ENCODE results near the gene NACC2.

NACC2 gene

GRCh38 chr9:135993765-135994500 lies 101.2 kb downstream of the NACC2 start:
- no peak for DNase-seq (ENCODE audit: low read depth)

DNA sequence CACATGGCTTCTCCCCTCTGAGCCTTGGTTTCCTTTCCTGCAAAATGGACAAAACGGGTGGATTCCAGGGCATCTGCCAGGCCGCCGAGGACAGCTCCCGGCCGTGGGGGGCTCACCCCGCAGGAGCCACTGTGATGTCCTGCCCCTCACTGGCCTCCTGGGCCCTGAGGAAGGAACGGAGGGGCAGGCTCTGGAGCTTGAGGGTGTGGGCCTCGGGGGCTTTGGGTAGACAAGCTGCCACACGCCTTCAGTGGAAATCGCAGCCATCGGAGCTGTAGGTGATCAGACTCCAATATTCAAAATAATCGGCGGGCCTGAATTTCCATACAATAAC lies 101.7 kb downstream of the NACC2 start:
- no peak for DNase-seq (ENCODE audit: low read depth)

DNA sequence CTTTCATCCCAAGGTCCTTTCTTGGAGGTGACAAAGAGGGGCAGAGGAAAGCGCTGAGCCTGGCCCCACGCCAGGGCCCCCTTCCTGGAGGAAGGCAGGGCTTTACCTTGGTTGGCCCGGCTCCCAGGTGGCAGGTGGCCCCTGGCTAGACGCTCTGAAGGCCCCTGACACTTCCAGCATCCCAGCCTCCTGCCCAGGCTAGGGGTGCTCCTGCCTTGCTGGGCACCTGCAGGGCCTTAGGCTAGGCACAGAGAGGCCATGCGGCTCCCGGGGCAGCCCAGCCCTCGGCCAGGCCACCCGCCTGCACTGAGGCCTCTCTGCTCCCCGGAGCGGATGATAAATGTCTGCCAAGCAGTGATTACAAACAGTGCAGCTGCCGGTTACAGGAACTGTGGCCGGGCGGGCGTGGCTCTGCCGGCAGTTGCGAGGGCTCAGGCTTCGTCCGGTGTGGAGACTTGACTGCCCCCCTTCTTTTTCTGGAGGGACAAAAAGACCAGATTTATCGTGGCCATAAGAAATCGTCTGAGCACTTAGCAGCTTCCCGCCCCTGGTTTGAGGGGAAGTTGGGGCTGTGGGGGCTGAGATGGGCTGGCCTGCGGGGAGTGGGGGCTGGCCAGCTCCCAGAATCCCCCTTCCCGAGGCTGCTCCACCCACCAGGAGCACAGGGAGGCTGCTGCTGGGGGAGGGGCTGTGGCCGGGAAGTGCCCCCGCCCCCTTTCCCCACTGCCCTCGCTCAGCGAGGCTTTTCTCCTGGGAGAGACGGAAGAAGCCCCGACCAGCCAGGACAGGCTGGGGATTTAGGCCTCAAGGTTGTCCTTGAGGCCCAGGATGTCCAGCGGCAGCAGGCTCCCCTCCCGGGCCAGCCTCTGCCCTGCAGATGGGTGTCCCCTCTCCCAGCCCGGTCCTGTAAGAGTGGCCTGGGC lies 102.3 kb downstream of the NACC2 start:
- DNase-seq (ENCODE audit: low read depth): peak; percentile 85

- DNase-seq (ENCODE audit: low read depth): no peak
Measured at GRCh38 chr9:135991771-135992170, 103.3 kb downstream of the NACC2 start.

DNA sequence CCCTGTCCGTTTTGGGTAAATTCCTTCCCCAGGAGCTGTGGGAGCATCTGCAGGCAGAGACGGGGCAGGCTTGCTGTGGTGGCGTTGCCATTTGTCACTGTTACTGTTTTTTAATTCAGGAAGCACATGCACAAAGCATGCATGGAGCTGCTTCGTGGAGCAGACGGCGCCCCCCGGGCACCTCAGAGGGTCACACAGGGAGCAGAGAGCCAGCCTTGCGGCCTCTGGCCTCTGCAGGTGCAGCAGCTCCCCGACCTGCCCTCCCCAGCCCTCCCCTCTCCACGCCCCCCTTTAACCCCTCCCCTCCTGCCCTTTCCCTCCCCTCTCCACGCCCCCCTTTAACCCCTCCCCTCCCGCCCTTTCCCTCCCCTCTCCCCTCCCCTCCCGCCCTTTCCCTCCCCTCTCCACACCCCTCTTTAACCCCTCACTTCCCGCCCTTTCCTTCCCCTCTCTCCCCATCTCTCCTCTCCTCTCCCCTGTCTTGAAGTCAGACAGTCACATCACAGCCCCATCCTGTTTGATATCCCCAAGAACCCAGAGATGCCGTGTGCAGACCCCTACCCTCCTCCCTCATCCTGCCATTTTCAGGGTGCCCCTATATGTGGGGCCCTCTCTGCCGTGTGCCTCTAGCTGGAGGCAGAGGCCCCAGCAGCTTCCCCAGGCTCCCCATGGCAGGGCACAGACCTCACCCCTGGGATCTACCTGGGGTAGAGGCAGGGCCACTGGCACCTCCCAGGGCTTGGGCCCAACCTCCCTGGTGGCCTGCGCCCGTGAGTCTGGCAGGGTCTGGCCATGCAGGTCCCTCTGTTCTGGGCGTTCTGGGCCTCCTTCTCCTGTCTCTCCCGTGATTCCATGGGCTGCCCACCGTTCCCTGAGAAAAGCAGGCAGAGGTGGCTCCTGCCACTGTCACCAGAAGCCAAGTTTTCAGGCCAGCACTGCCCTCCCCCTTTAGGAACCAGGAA lies 104.3 kb downstream of the NACC2 start:
- peak; percentile 66 for DNase-seq (ENCODE audit: low read depth)

DNA sequence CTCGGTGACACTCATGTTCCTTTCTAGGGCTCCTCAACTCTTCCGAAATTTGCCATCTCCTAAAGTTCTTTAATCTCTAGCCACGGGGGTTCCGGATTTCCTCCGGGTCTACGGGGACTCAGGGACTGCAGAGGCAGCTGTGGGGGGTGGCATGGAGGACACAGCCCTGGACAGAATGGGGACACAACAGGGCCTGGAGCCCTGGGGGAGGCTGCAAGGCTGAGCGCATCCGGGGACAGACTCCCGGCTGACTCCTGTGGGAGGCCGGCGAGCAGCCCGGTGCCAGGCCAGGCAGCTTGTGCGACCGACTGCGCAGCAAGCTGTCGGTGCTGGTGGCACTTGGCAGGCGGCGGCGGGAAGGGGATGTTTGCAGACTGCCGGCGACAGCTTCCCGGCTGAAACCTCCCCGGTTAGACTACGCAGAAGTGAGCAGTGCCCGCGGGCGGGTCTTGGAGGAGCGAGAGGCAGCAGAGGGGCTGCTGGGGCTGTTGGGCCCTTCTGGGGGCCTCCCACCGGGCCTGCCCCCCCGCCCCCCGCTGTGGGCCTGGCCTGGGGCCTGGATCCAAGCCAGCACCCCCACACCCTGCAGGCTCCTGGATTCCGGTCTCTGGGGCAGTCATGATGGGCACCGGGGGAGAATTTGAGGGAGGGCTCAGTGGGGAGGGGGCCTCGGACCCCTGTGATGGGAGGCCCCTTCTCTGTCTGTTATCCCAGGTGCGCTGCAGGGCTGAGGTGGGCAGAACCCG lies 105.2 kb downstream of the NACC2 start:
- DNase-seq (ENCODE audit: low read depth): no peak

DNA sequence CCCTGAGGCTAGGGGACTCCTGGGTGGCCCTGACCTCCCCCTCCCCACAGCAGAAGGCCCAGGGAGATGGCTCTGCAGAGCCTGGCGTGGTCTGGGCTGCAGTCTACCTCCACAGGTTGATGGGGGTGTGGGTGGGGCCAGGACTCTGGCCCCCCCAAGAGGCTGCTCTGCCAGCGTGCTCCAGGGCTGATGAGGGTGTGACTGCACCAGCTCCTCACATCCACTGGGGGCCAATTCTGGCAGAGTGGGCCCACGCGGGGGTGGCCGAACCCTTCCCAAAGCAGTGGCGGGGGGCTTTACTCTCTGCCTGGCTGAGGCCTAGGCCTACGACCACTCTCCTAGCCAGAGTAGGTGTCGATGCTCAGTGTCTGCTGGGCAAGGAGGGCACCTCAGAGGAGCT lies 105.9 kb downstream of the NACC2 start:
- DNase-seq (ENCODE audit: low read depth): no peak

DNA sequence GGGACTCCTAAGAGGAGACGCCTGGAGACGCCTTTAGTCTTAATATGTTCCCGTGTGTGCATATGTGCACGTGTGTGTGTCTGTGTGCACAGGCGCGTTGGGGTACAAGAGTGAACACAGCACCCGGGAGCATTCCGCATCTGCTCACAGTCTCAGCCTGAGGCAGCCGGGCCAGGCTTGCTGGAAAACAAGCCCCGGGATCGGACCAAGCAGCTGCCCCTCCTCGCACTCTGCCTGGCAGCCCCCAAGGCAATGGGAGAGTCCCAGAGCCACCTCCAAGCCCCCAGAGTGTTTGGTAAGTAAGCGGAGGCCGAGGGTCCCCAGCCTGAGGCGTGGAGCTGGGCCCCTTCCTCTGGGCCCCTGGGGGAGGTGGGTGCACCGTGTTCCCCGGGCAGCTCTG lies 106.6 kb downstream of the NACC2 start:
- no peak for DNase-seq (ENCODE audit: low read depth)

DNA sequence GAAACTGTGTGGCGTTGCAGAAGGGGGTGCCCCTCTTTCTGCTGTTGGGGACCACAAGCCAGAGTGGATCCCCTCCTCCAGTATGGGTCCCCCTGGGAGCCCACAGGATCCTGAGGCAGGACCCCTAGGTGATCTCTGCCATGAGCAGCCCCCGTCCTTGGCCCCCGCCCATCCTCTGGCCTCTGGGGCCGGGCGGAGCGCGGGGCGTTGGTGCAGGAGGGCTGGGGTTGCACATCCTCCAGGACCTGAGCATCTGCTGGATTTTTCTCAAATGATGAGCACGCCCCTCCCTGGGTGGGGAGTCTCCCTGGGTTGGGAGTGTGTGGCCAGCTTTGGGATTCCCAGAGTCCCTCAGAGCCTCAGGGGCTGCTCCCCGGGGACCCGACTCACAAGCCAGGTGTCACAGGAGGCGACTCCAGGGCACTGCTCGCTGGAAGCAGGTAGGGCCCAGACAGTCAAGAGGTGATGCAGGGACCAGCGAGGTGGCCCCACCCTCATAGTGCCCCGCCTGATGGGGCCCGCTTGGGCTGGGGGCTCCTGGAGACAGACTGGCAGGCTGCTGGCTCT lies 107.2 kb downstream of the NACC2 start:
- DNase-seq (ENCODE audit: low read depth): no peak

DNA sequence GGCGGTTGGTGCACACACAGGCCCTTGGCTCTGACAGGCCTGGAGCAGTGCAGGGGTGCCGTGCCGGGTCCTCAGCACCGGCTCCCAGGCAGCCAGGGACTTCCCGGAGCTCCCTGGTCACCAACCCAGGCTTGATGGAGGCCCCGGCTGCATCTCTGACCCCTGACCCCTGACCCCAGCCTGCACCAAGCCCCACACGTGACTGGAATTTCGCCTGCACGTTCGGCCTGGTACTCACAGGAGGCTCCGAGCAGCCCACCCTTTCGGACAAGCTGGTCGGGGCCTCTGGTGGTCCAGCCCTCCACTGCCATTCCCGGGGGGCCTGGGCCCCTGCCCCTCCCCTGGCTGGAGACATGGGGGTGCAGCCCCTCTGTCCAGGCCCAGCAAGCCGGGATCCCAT lies 108.5 kb downstream of the NACC2 start:
- DNase-seq (ENCODE audit: low read depth): no peak

- no peak for DNase-seq (ENCODE audit: low read depth)
Measured at GRCh38 chr9:135985889-135986288, 109.2 kb downstream of the NACC2 start.

DNA sequence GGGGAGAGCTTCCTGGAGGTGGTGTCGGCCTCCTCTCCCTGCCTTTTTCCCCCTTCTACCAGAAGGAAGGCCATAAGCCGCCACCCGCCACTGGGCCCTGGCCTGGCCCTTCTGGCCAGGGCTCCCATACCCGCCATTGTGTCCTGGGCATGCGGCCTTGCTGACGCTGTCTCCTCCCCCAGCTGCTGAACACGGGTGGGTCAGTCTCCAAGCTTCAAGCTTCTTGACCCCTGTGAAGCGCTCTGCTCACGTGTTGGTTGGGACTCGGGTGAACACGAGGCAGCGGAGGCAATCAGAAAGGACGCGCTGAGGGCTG lies 109.7 kb downstream of the NACC2 start:
- no peak for DNase-seq (ENCODE audit: low read depth)

- no peak for DNase-seq (ENCODE audit: low read depth)
Measured at GRCh38 chr9:135984072-135984710, 110.9 kb downstream of the NACC2 start.

DNA sequence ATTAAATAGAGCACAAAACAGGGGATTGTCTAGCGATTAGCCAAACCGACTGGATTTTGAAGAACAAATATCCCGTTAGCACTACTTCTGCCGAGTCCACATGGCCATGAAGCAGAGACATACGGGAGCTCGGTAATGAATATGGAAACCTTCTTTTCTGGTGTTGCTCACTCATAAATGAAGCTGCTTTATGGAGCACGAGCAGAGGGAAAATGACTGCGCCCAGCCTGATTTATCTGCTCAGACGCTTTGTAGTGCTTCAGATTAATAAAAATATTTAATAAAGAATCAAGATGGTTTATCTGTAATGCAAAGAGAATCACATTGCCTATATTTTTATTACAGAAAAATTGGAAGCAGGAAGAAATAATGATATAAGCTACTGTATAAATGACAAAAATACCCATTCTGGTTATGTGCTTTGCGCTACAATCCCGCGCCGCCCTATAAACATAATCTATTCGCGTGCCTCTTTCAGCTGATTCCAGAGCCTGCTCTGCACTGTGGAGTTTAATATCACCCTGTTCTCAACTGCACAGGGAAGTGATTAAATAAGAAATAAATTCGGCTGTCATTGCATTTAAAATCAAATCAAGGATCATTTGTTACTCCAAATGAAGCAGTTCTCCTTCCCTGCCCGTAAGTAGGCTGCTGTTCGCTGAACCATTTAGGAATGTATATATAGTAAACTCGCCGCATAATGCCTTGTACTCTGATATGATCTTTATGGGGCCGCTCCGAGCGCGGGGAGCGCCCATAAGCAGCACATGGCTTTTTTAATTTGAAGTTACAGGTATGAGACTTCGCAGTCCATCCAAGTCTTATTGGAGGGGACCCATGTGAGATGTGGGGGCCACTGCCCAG lies 111.6 kb downstream of the NACC2 start:
- no peak for DNase-seq (ENCODE audit: low read depth)

DNA sequence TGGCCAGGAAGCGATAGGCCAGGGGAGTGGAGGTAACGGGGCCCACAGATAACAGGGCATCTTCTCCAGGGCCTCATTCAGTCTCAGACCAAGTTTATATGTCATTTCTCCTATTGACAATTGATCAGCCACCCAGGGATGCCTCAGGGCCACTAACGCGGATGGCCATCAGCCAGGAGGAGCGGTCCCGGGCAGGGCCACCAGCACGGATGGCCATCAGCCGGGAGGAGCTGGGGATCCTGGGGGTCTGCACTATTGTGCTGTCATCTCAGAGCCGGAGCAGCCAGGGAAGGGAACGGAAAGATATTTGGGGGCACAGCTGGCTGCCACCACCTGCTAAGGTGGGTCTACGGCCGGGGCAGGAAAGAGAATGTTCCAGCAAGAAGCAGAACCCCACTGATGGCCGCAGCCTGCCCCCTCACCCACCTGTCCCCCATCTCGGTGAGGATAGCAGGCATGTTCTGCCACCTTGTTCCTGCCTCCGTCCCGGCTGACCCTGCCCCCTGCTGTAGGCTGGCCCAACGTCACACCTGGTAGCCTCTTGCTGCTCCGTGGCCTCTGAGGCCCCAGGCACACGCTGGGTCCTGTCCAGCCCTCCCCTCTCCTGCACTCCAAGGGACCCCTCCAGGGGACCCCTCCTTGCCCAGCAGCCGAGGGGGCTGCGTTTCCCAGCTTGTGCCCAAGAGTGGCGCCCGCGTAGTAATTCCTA lies 112.4 kb downstream of the NACC2 start:
- no peak for DNase-seq (ENCODE audit: low read depth)

DNA sequence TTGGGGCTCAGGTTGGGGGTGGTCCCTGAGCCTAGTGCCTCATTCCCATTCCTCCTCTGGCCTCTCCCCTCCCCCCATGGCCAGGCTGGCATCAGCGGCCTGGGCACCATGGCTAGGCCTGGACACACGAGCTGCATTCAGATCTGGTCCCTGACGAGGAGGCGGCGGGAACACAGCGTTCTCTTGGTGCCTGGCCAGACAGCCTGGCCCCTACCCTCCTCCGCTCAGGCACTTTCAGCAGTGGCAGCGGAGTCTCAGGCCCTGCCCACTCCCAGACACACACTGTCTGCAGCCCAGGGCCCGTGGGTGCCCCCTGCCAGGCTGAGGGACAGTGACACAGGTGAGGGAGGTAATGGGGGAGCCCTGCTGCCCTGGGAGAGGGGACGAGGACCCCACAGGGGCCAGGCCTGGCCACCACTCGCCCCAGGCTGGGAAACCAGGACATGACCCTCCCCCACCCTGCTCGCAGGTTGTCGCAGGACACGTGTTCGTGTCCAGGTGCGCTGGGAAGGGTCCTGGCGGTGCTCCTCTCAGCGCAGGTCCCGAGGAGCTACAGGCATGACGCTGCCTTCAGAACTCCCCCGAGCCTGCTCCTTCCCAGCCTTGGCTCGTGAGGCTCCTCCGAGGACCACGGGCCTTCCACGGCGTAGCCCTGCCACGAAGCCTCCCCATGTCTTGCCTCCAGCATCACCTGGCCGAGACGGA lies 114.0 kb downstream of the NACC2 start:
- no peak for DNase-seq (ENCODE audit: low read depth)

- DNase-seq (ENCODE audit: low read depth): no peak
Measured at GRCh38 chr9:135979547-135980166, 115.4 kb downstream of the NACC2 start.
